ENCODE data around the gene BAX.

DNA sequence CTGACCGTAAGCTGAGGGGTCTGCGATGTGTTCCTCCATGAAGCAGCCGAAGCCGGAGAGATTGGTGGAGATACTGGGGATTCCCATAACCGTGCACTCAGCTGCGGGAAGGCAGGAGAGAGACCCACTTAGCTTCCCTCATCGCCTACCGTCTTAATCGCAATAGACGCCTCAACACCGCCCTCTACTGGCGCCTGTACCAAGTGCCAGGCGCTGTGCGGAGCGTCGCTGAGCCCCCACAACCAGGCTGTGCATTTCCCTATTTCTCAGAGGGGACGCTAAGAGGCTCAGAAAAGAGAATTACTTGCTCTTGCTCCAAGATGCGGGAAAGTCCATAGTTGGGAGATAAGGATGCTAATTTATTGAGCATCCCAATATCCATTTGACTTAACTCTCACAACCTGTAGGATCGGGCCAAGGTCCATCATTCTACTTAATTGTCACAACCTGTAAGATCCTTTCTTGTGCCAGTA is 16.3 kb downstream of the BAX start:
- TF ChIP-seq NFRKB (IDR thresholded peaks at IDR 0.05) = no peak
- no peak for TF ChIP-seq SP1 (IDR thresholded peaks at IDR 0.05)
- no peak for TF ChIP-seq SUZ12 (IDR thresholded peaks at IDR 0.05)
- TF ChIP-seq TARDBP (IDR thresholded peaks at IDR 0.05) = no peak
- no peak for TF ChIP-seq HDGF (IDR thresholded peaks at IDR 0.05; ENCODE audit: borderline replicate concordance)

All from HEK293T (cell line).